NCI-H1694 (cell line): ENCODE results near the gene CTSL.

Experiments used
- DNase-seq: peaks from one replicate; lab custom pipeline; 2025; lab: John Stamatoyannopoulos, UW

Gene CTSL

GRCh38 chr9:87725900-87726709, at the start of gene CTSL:
Gene CTSL (plus strand): TSS chr9:87726119. CDS start chr9:87727604, 1,485 bp downstream.
- DNase-seq: no peak

GRCh38 chr9:87676976-87677775, 48.7 kb upstream of the CTSL start:
- no peak for DNase-seq

- no peak for DNase-seq
These were observed 47.9 kb upstream of the CTSL start for GRCh38 chr9:87677776-87678587.

GRCh38 chr9:87678650-87679355, 47.1 kb upstream of the CTSL start:
- peak; percentile 45 for DNase-seq

GRCh38 chr9:87681271-87682061, 44.5 kb upstream of the CTSL start:
- DNase-seq: no peak

GRCh38 chr9:87682085-87682484, 43.8 kb upstream of the CTSL start:
- no peak for DNase-seq

GRCh38 chr9:87682618-87683017, 43.3 kb upstream of the CTSL start:
- no peak for DNase-seq

GRCh38 chr9:87683751-87684626, 41.9 kb upstream of the CTSL start:
- no peak for DNase-seq

GRCh38 chr9:87684627-87685219, 41.2 kb upstream of the CTSL start:
- DNase-seq: no peak

GRCh38 chr9:87685441-87685840, 40.5 kb upstream of the CTSL start:
- no peak for DNase-seq

GRCh38 chr9:87685871-87686519, 39.9 kb upstream of the CTSL start:
- no peak for DNase-seq

- no peak for DNase-seq
These were observed 39.3 kb upstream of the CTSL start for GRCh38 chr9:87686520-87687090.

- no peak for DNase-seq
These were observed 38.7 kb upstream of the CTSL start for GRCh38 chr9:87687207-87687606.

GRCh38 chr9:87694236-87694755, 31.6 kb upstream of the CTSL start:
- DNase-seq: no peak

GRCh38 chr9:87695523-87695922, 30.4 kb upstream of the CTSL start:
- no peak for DNase-seq

- no peak for DNase-seq
These were observed 29.3 kb upstream of the CTSL start for GRCh38 chr9:87696641-87697040.

- no peak for DNase-seq
These were observed 27.7 kb upstream of the CTSL start for GRCh38 chr9:87698069-87698809.

GRCh38 chr9:87699835-87700234, 26.1 kb upstream of the CTSL start:
- DNase-seq: no peak
